Esophagus muscularis mucosa (tissue), 4 donors: Measurements from ENCODE around the gene GRIFIN.

Experiments
- EP300 ChIP-seq: sonication (generic); formaldehyde crosslinking; IDR thresholded peaks from one replicate; pipeline ENCODE4 v1.6.1; 2017; ENCODE audit warnings: antibody characterized with exemption
- POLR2A ChIP-seq: fragments of 450-650 bp; IDR thresholded peaks from one replicate; pipeline ENCODE4 v1.6.1; 2017; ENCODE audit warnings: antibody characterized with exemption, moderate library complexity, mild to moderate bottlenecking, low read depth
- POLR2AphosphoS5 ChIP-seq, 2 donors: sonication (generic); formaldehyde crosslinking; IDR thresholded peaks; one replicate each; pipeline ENCODE4 v1.6.1; 2017; ENCODE audit warnings: antibody characterized with exemption in 2 of 2
- TF ChIP-seq, protein P1 (sequence below), 3 experiments: fragments of 200-600 bp in 2 of 3; fragments of 450-650 bp in 1 of 3; sonication (generic) in 2 of 3; IDR thresholded peaks; one replicate each; pipeline ENCODE4 v1.5.1; 2017 to 2019; ENCODE audit warnings: antibody characterized with exemption in 3 of 3, mild to moderate bottlenecking in 2 of 3, moderate library complexity in 1 of 3

GRCh38 chr7:2483494-2483893 lies 7.3 kb upstream of the GRIFIN start:
- TF ChIP-seq, protein P1, sequence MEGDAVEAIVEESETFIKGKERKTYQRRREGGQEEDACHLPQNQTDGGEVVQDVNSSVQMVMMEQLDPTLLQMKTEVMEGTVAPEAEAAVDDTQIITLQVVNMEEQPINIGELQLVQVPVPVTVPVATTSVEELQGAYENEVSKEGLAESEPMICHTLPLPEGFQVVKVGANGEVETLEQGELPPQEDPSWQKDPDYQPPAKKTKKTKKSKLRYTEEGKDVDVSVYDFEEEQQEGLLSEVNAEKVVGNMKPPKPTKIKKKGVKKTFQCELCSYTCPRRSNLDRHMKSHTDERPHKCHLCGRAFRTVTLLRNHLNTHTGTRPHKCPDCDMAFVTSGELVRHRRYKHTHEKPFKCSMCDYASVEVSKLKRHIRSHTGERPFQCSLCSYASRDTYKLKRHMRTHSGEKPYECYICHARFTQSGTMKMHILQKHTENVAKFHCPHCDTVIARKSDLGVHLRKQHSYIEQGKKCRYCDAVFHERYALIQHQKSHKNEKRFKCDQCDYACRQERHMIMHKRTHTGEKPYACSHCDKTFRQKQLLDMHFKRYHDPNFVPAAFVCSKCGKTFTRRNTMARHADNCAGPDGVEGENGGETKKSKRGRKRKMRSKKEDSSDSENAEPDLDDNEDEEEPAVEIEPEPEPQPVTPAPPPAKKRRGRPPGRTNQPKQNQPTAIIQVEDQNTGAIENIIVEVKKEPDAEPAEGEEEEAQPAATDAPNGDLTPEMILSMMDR (IDR thresholded peaks at IDR 0.05): no peak
- TF ChIP-seq POLR2A (no peak), POLR2AphosphoS5 (IDR thresholded peaks at IDR 0.05) (no peak), EP300 (no peak)
